GM23248 (cell line): ENCODE data around the gene COL6A3. TPM values are rescaled to one million over a fixed set of nuclear protein-coding genes. Genes with fewer than 3 reads are reported as not detected.
A peak's percentile ranks its signal among the peaks of the same experiment; 100 is the strongest.

Source experiments
- DNase-seq: peaks from one replicate; pipeline ENCODE4 v3.0.0-alpha.2; 2015
- H2AFZ ChIP-seq: fragments of 200-600 bp; sonication (generic); 2 replicates; pipeline ENCODE4 v1.6.1; 2016; ENCODE audit warnings: antibody characterized with exemption
- H3F3A ChIP-seq: fragments of 200-600 bp; sonication (generic); 2 replicates; pipeline ENCODE4 v1.6.1; 2016; ENCODE audit warnings: mild to moderate bottlenecking, antibody characterized with exemption, mixed run types; ENCODE audit not compliant: insufficient read depth
- H3K27ac ChIP-seq: fragments of 200-600 bp; sonication (generic); 2 replicates; pipeline ENCODE4 v1.5.1; 2016; ENCODE audit warnings: mild to moderate bottlenecking
- H3K27me3 ChIP-seq: fragments of 200-600 bp; sonication (generic); replicated peaks from 2 replicates; pipeline ENCODE4 v1.6.1; 2016; ENCODE audit warnings: mild to moderate bottlenecking; ENCODE audit not compliant: insufficient read depth
- H3K36me3 ChIP-seq: fragments of 200-600 bp; sonication (generic); 2 replicates; pipeline ENCODE4 v1.6.1; 2016; ENCODE audit warnings: low read depth, mild to moderate bottlenecking
- H3K4me1 ChIP-seq: fragments of 200-600 bp; sonication (generic); 2 replicates; pipeline ENCODE4 v1.6.1; 2016; ENCODE audit warnings: mild to moderate bottlenecking; ENCODE audit not compliant: insufficient read depth
- H3K4me2 ChIP-seq: fragments of 200-600 bp; sonication (generic); one replicate; pipeline ENCODE4 v1.6.1; 2016; ENCODE audit warnings: mild to moderate bottlenecking; ENCODE audit not compliant: unreplicated experiment
- H3K4me3 ChIP-seq: fragments of 200-600 bp; sonication (generic); 2 replicates; pipeline ENCODE4 v1.5.1; 2016; ENCODE audit warnings: mild to moderate bottlenecking
- H3K79me2 ChIP-seq: fragments of 200-600 bp; sonication (generic); 2 replicates; pipeline ENCODE4 v1.6.1; 2016; ENCODE audit warnings: mild to moderate bottlenecking; ENCODE audit not compliant: insufficient read depth
- H3K9ac ChIP-seq: fragments of 200-600 bp; sonication (generic); 2 replicates; pipeline ENCODE4 v1.6.1; 2016; ENCODE audit warnings: mild to moderate bottlenecking
- H3K9me2 ChIP-seq: fragments of 200-600 bp; sonication (generic); 2 replicates; pipeline ENCODE4 v1.6.1; 2016; ENCODE audit warnings: mixed run types, mild to moderate bottlenecking, moderate library complexity; ENCODE audit not compliant: insufficient read depth
- H3K9me3 ChIP-seq: fragments of 200-600 bp; sonication (generic); one replicate; pipeline ENCODE4 v1.6.1; 2017; ENCODE audit warnings: low read depth
- H4K20me1 ChIP-seq: fragments of 200-600 bp; sonication (generic); 2 replicates; pipeline ENCODE4 v1.6.0; 2016; ENCODE audit not compliant: insufficient read depth
- EZH2 ChIP-seq: fragments of 200-600 bp; sonication (generic); IDR thresholded peaks from 2 replicates; pipeline ENCODE4 v1.6.1; 2018; ENCODE audit warnings: antibody characterized with exemption, mild to moderate bottlenecking; ENCODE audit not compliant: insufficient read depth, poor library complexity, severe bottlenecking
- EZH2phosphoT487 ChIP-seq: fragments of 200-600 bp; sonication (generic); IDR thresholded peaks from 2 replicates; pipeline ENCODE4 v1.6.1; 2018; ENCODE audit warnings: antibody characterized with exemption, moderate library complexity, mild to moderate bottlenecking, low read depth; ENCODE audit not compliant: insufficient read depth
- WGBS, 2 experiments: methylation state at CpG; one replicate each; pipeline ENCODE4 v1.1.6; 2015 to 2017; ENCODE audit warnings: low lambda C conversion rate in 2 of 2, low coverage in 1 of 2; ENCODE audit errors: missing lambda C conversion rate in 2 of 2; 5-methylcytosine and 5-hydroxymethylcytosine counted together
- in situ Hi-C: fragments of 300-500 bp; cut with MboI; formaldehyde crosslinking; loops from 2 replicates; pipeline ENCODE4 v1.15.0; 2020
- polyA plus RNA-seq: library from polyadenylated mRNA; unstranded; fragments of >200 nt; fragmentation: Nextera tagmentation; extraction: Ambion mirVana; gene quantifications from 2 replicates; pipeline ENCODE4 v1.2.1, GENCODE V29; 2016
- total RNA-seq: library from RNA; depleted of rRNA; stranded (reverse); fragments of >200 nt; shearing (Covaris generic); gene quantifications from 2 replicates; pipeline ENCODE4 v1.2.3, GENCODE V29; 2014

COL6A3 gene
- total and polyA plus RNA-seq, 2 experiments from 2014 or later, result 344 to 1,362 TPM

GRCh38 chr2:237343993-237344392, 70.0 kb downstream of the COL6A3 start:
- Histone ChIP-seq H3K9me3 (no peaks in the 10 kb centered on the region), H3K36me3 (peaks cover 95% of the 10 kb centered on the region), H3K9ac (no peak overlapping the region), H3K4me3 (no peak overlapping the region), H3K4me2 (no peak overlapping the region), H3K27me3 (no peaks in the 10 kb centered on the region), H3K9me2 (no peaks in the 10 kb centered on the region), H3K79me2 (peaks cover 88% of the 10 kb centered on the region), H3K27ac (no peak overlapping the region; the same call in 1 of the 2 replicates), H4K20me1 (no peaks in the 10 kb centered on the region), H2AFZ (no peak overlapping the region), H3K4me1 (peaks cover 9% of the 10 kb centered on the region; the same call in 1 of the 2 replicates), H3F3A (peaks cover 98% of the 10 kb centered on the region)
- DNase-seq, result no peak
- 73 to 78% methylated on average over 9 of the region's 9 CpGs for WGBS, 2 experiments
- in situ Hi-C loops, result no loop called here
- TF ChIP-seq EZH2phosphoT487 (no peak), EZH2 (no peak)

DNA sequence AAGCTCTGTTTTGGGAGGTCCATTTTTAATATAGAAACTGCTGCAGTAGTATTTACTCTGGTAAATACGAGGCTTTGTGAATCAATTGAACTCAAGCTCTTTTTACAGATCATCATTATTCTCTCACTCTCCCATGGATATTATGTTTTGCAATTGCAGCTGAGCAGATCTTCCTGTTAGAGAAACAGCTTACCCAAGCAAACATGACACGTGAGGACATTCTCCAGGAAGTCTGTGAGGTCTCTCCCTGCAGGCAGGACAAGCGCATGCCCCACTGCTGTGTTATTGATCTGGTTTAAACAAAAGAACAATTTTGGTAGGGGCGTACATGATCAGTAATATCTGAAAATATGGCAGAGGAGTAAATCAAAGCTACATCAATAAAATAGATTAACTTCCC, 72.1 kb downstream of the COL6A3 start:
- TF ChIP-seq EZH2 (no peak), EZH2phosphoT487 (no peak)
- DNase-seq, result peak; percentile 50
- Histone ChIP-seq H3K4me1 (peaks cover 9% of the 10 kb centered on the region; the same call in 1 of the 2 replicates), H3K79me2 (peaks cover 88% of the 10 kb centered on the region), H3K36me3 (peaks cover 95% of the 10 kb centered on the region), H3K9me2 (no peaks in the 10 kb centered on the region), H3K9me3 (no peaks in the 10 kb centered on the region), H3K9ac (no peak overlapping the region), H3F3A (peaks cover 98% of the 10 kb centered on the region), H3K27ac (peak overlapping the region; percentile 28; the same call in 1 of the 2 replicates), H3K27me3 (no peaks in the 10 kb centered on the region), H3K4me3 (no peak overlapping the region), H3K4me2 (no peak overlapping the region), H4K20me1 (no peaks in the 10 kb centered on the region), H2AFZ (no peak overlapping the region)
- WGBS, 2 experiments, result 75 to 77% methylated on average over 4 of the region's 4 CpGs
- in situ Hi-C loops, result no loop called here

GRCh38 chr2:237337586-237337985, 76.4 kb downstream of the COL6A3 start:
- no peak for DNase-seq
- peaks cover 99% of the 10 kb centered on the region for H3K79me2 ChIP-seq
- no peaks in the 10 kb centered on the region for H3K9me2 ChIP-seq
- H4K20me1 ChIP-seq, result no peaks in the 10 kb centered on the region
- WGBS, 2 experiments, result 80 to 81% methylated on average over 7 of the region's 7 CpGs
- no peak overlapping the region; the same call in 1 of the 2 replicates for H3K27ac ChIP-seq
- in situ Hi-C loops, result no loop called here
- peaks cover 97% of the 10 kb centered on the region for H3K36me3 ChIP-seq
- H3F3A ChIP-seq, result peaks cover 100% of the 10 kb centered on the region
- no peak overlapping the region for H3K4me2 ChIP-seq
- H3K27me3 ChIP-seq, result no peaks in the 10 kb centered on the region
- no peak overlapping the region for H2AFZ ChIP-seq
- H3K4me3 ChIP-seq, result no peak overlapping the region
- TF ChIP-seq EZH2 (no peak), EZH2phosphoT487 (no peak)
- no peak overlapping the region for H3K9ac ChIP-seq
- H3K4me1 ChIP-seq, result no peaks in the 10 kb centered on the region
- H3K9me3 ChIP-seq, result no peaks in the 10 kb centered on the region

DNA sequence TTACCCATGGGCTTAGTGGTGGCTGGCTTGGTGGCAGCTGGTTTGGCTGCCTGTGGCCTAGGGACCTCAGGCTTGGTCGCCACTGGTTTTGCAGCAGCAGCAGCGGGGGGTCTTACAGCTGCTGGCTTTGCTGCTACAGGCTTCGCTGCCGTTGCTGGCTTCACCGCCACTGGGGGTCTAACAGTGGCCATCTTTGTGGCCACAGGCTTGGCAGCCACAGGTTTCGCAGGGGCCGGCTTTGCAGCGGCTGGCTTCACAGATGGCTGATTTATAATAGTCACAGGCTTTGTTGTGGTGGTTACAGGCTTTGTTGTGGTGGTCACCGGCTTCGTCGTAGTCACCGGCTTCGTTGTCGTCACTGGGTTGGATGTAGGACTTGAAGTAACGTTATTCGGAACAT, 77.8 kb downstream of the COL6A3 start:
- Histone ChIP-seq H3F3A (peaks cover 99% of the 10 kb centered on the region), H4K20me1 (no peaks in the 10 kb centered on the region), H3K9me3 (no peaks in the 10 kb centered on the region), H3K4me3 (no peak overlapping the region), H3K9ac (no peak overlapping the region), H3K27ac (peak overlapping the region; percentile 39), H3K36me3 (peaks cover 95% of the 10 kb centered on the region), H3K79me2 (peaks cover 97% of the 10 kb centered on the region), H2AFZ (no peak overlapping the region), H3K27me3 (no peaks in the 10 kb centered on the region), H3K4me1 (no peaks in the 10 kb centered on the region), H3K9me2 (no peaks in the 10 kb centered on the region), H3K4me2 (no peak overlapping the region)
- in situ Hi-C loops, result no loop called here
- no peak for DNase-seq
- no peak for TF ChIP-seq EZH2phosphoT487
- no peak for TF ChIP-seq EZH2
- WGBS, 2 experiments, result 88 to 89% methylated on average over 16 of the region's 16 CpGs

GRCh38 chr2:237333748-237334147, 80.2 kb downstream of the COL6A3 start:
- peak overlapping the region; percentile 13 for H3K27ac ChIP-seq
- no peaks in the 10 kb centered on the region for H3K9me3 ChIP-seq
- H3K36me3 ChIP-seq, result peaks cover 94% of the 10 kb centered on the region
- 95 to 96% methylated on average over 1 of the region's 1 CpG for WGBS, 2 experiments
- H3K4me3 ChIP-seq, result no peak overlapping the region
- no peak for DNase-seq
- in situ Hi-C loops, result no loop called here
- TF ChIP-seq EZH2, result no peak
- TF ChIP-seq EZH2phosphoT487, result no peak
- no peak overlapping the region for H3K9ac ChIP-seq
- H2AFZ ChIP-seq, result no peak overlapping the region
- H3K9me2 ChIP-seq, result no peaks in the 10 kb centered on the region
- no peak overlapping the region for H3K4me2 ChIP-seq
- no peaks in the 10 kb centered on the region for H3K27me3 ChIP-seq
- peaks cover 99% of the 10 kb centered on the region for H3F3A ChIP-seq
- H4K20me1 ChIP-seq, result no peaks in the 10 kb centered on the region
- H3K4me1 ChIP-seq, result no peaks in the 10 kb centered on the region
- H3K79me2 ChIP-seq, result peaks cover 97% of the 10 kb centered on the region
